CD14-positive monocyte (primary cell): ENCODE data around the gene HAUS5. TPM values are rescaled to one million over a fixed set of nuclear protein-coding genes. Genes with fewer than 3 reads are reported as not detected.
A peak's percentile ranks its signal among the peaks of the same experiment; 100 is the strongest.

Source experiments
- DNase-seq, 3 donors: peaks; one replicate each; pipeline ENCODE4 v3.0.0-alpha.2; 2011 to 2022
- H2AFZ ChIP-seq: 2 replicates; pipeline ENCODE4 v1.6.0; 2012; ENCODE audit warnings: mild to moderate bottlenecking, low read depth, low read length, inconsistent platforms; ENCODE audit not compliant: insufficient read depth, poor library complexity, severe bottlenecking
- H3K27ac ChIP-seq, 2 donors: 1 replicate in 1 of 2; 2 replicates in 1 of 2; pipeline ENCODE4 v1.5.1; 2012 to 2013; ENCODE audit warnings: low read length in 2 of 2, control low read depth in 1 of 2, inconsistent platforms in 1 of 2, low read depth in 1 of 2, mild to moderate bottlenecking in 1 of 2
- H3K27me3 ChIP-seq, 2 donors: one replicate each; pipeline versions ENCODE4 v1.6.0 to v1.6.1; 2011 to 2013; ENCODE audit warnings: low read length in 2 of 2; ENCODE audit not compliant: control insufficient read depth in 2 of 2, insufficient read depth in 2 of 2
- H3K36me3 ChIP-seq, 2 donors: replicated peaks in 1 of 2; 1 replicate in 1 of 2; 2 replicates in 1 of 2; pipeline versions ENCODE4 v1.5.1 to v1.6.1; 2012 to 2013; ENCODE audit warnings: low read length in 2 of 2, control low read depth in 1 of 2, inconsistent platforms in 1 of 2, mild to moderate bottlenecking in 1 of 2; ENCODE audit not compliant: insufficient read depth in 2 of 2, control insufficient read depth in 1 of 2
- H3K4me1 ChIP-seq, 2 donors: 1 replicate in 1 of 2; 2 replicates in 1 of 2; pipeline versions ENCODE4 v1.5.1 to v1.6.1; 2012 to 2013; ENCODE audit warnings: low read length in 2 of 2, control low read depth in 1 of 2, inconsistent platforms in 1 of 2, mild to moderate bottlenecking in 1 of 2, moderate library complexity in 1 of 2; ENCODE audit not compliant: insufficient read depth in 2 of 2, control insufficient read depth in 1 of 2
- H3K4me2 ChIP-seq: replicated peaks from 2 replicates; pipeline ENCODE3; 2012; ENCODE audit warnings: low read length, moderate library complexity, mild to moderate bottlenecking; ENCODE audit not compliant: poor library complexity, severe bottlenecking; ENCODE audit errors: extremely low read depth
- H3K4me3 ChIP-seq, 3 experiments: fragments of 200-600 bp in 1 of 3; sonication (generic) in 1 of 3; replicated peaks in 1 of 3; 1 replicate in 2 of 3; 2 replicates in 1 of 3; pipeline ENCODE4 v1.5.1; 2011 to 2013; ENCODE audit warnings: low read length in 3 of 3, mild to moderate bottlenecking in 3 of 3, control low read depth in 2 of 3, low read depth in 2 of 3, inconsistent platforms in 1 of 3, moderate library complexity in 1 of 3
- H3K79me2 ChIP-seq: 2 replicates; pipeline ENCODE4 v1.6.0; 2012; ENCODE audit warnings: mild to moderate bottlenecking, control low read depth, inconsistent platforms, low read length, moderate library complexity; ENCODE audit not compliant: insufficient read depth
- H3K9ac ChIP-seq: 2 replicates; pipeline ENCODE4 v1.6.0; 2017; ENCODE audit warnings: low read length, mild to moderate bottlenecking; ENCODE audit not compliant: insufficient read depth, poor library complexity, severe bottlenecking
- H3K9me3 ChIP-seq, 2 donors: replicated peaks in 1 of 2; 1 replicate in 1 of 2; 2 replicates in 1 of 2; pipeline versions ENCODE4 v1.5.1 to v1.6.1; 2012 to 2013; ENCODE audit warnings: low read length in 2 of 2, control low read depth in 1 of 2; ENCODE audit not compliant: control insufficient read depth in 1 of 2, insufficient read depth in 1 of 2
- H4K20me1 ChIP-seq: 2 replicates; pipeline ENCODE4 v1.6.0; 2012; ENCODE audit warnings: mild to moderate bottlenecking, low read length, control low read depth, moderate library complexity; ENCODE audit not compliant: insufficient read depth
- H3K27ac Mint-ChIP-seq, 7 donors: one replicate each; pipeline ENCODE4 v1.8.0; 2020; ENCODE audit warnings: mild to moderate bottlenecking in 7 of 7, mixed read lengths in 7 of 7, moderate library complexity in 6 of 7, inconsistent platforms in 2 of 7
- H3K27me3 Mint-ChIP-seq, 3 donors: one replicate each; pipeline ENCODE4 v1.8.0; 2021 to 2022; ENCODE audit warnings: low read depth in 3 of 3, mild to moderate bottlenecking in 3 of 3, mixed read lengths in 3 of 3, moderate library complexity in 3 of 3, inconsistent platforms in 1 of 3
- H3K36me3 Mint-ChIP-seq, 2 donors: one replicate each; pipeline ENCODE4 v1.8.0; 2020; ENCODE audit warnings: mixed read lengths in 2 of 2, inconsistent platforms in 1 of 2, mild to moderate bottlenecking in 1 of 2
- H3K4me1 Mint-ChIP-seq: one replicate; pipeline ENCODE4 v1.8.0; 2020; ENCODE audit warnings: mild to moderate bottlenecking, mixed read lengths
- H3K4me3 Mint-ChIP-seq, 2 donors: one replicate each; pipeline ENCODE4 v1.8.0; 2020; ENCODE audit warnings: mild to moderate bottlenecking in 2 of 2, mixed read lengths in 2 of 2, moderate library complexity in 1 of 2
- H3K9me3 Mint-ChIP-seq, 7 donors: one replicate each; pipeline ENCODE4 v1.8.0; 2020 to 2022; ENCODE audit warnings: mixed read lengths in 7 of 7, mild to moderate bottlenecking in 6 of 7, moderate library complexity in 6 of 7, inconsistent platforms in 2 of 7
- WGBS: methylation state at CpG from one replicate; pipeline ENCODE4 v1.1.5; 2013; ENCODE audit warnings: missing lambda C conversion rate; ENCODE audit not compliant: insufficient coverage; 5-methylcytosine and 5-hydroxymethylcytosine counted together
- intact Hi-C, 2 donors: fragments of 100-400 bp; cut with micrococcal nuclease; formaldehyde crosslinking; loops; one replicate each; pipeline versions ENCODE4 v1.15.0 to v1.15.1; 2023
- polyA plus RNA-seq, 3 donors: library from polyadenylated mRNA; depleted of rRNA in 1 of 3; unstranded in 2 of 3; stranded (reverse) in 1 of 3; fragments of 300-500 nt in 2 of 3; fragments of >200 nt in 1 of 3; fragmentation: Illumina TruSeq in 2 of 3; gene quantifications; 1 replicate in 2 of 3; 2 replicates in 1 of 3; pipeline ENCODE4 v1.2.3, GENCODE V29; 2012 to 2021
- TF ChIP-seq, protein P1 (sequence below): fragments of 200-600 bp; IDR thresholded peaks from one replicate; pipeline ENCODE4 v1.8.0; 2022; ENCODE audit warnings: antibody characterized with exemption, mild to moderate bottlenecking

The HAUS5 gene
- polyA plus RNA-seq, 3 donors: 0.94 to 6.3 (median 0.99) TPM

DNA sequence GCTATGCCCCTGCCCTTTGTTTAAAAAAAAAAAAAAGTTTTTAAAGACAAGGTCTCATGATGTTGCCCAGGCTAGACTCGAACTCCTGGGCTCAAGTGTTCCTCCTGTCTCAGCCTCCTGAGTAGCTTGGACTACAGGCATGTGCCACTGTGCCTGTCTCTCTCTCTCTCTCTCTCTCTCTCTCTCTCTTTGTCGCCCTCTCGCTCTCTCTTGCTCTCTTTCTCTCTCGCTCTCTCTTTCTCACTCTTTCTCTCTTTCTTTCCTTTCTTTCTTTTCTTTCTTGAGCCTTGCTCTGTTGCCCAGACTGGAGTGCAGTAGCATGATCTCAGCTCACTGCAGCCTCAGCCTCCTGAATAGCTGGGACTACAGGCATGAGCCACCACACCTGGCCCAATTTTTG lies 43.1 kb downstream of the HAUS5 start:
- TF ChIP-seq, protein P1, sequence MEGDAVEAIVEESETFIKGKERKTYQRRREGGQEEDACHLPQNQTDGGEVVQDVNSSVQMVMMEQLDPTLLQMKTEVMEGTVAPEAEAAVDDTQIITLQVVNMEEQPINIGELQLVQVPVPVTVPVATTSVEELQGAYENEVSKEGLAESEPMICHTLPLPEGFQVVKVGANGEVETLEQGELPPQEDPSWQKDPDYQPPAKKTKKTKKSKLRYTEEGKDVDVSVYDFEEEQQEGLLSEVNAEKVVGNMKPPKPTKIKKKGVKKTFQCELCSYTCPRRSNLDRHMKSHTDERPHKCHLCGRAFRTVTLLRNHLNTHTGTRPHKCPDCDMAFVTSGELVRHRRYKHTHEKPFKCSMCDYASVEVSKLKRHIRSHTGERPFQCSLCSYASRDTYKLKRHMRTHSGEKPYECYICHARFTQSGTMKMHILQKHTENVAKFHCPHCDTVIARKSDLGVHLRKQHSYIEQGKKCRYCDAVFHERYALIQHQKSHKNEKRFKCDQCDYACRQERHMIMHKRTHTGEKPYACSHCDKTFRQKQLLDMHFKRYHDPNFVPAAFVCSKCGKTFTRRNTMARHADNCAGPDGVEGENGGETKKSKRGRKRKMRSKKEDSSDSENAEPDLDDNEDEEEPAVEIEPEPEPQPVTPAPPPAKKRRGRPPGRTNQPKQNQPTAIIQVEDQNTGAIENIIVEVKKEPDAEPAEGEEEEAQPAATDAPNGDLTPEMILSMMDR: no peak
- no peak overlapping the region for H3K9ac ChIP-seq
- H2AFZ ChIP-seq: no peak overlapping the region
- WGBS: 100% methylated on average over 4 of the region's 4 CpGs
- no peaks in the 10 kb centered on the region for H3K9me3 ChIP-seq
- H3K27ac ChIP-seq: no peak overlapping the region
- H3K4me1 ChIP-seq: no peaks in the 10 kb centered on the region
- no peaks in the 10 kb centered on the region for H3K27me3 ChIP-seq
- Mint-ChIP-seq H3K4me3 (no peak overlapping the region), H3K36me3 (peaks cover 59 to 89% of the 10 kb centered on the region in 2 donors), H3K9me3 (no peaks in the 10 kb centered on the region), H3K27me3 (peaks cover 0 to 2% (median 0%) of the 10 kb centered on the region in 3 donors), H3K27ac (peak overlapping the region in 2 of 7 donors; percentile 2 to 36), H3K4me1 (peaks cover 6% of the 10 kb centered on the region)
- no peak for DNase-seq
- intact Hi-C loops: no loop called here
- H3K4me2 ChIP-seq: no peak overlapping the region
- peaks cover 49% of the 10 kb centered on the region for H4K20me1 ChIP-seq
- peaks cover 7% of the 10 kb centered on the region for H3K79me2 ChIP-seq
- no peak overlapping the region for H3K4me3 ChIP-seq
- peaks cover 73 to 83% of the 10 kb centered on the region in 2 donors for H3K36me3 ChIP-seq

DNA sequence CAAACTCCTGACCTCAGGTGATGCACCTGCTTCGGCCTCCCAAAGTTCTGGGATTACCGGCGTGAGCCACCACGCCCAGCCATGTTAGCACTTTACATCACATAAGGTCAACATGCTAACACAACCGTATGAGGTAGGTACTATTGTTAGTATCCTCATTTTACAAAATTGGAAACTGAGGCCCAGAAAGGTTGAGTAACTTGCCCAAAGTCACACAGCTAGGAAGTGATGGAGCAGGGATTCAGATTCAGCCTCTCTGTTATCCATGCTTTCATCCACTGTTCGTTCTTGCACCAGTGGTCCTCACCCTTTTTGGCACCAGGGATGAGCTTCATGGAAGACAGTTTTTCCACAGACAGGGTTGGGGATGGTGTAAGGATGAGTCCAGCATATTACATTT lies 44.2 kb downstream of the HAUS5 start:
- H3K9me3 Mint-ChIP-seq: peaks cover 0 to 1% (median 0%) of the 10 kb centered on the region in 7 donors
- WGBS: no CpG with 5 or more reads among the region's 6 CpGs
- Histone ChIP-seq H3K4me3 (no peak overlapping the region), H3K9ac (no peak overlapping the region), H2AFZ (no peak overlapping the region), H3K36me3 (peaks cover 71 to 81% of the 10 kb centered on the region in 2 donors), H3K79me2 (no peaks in the 10 kb centered on the region), H3K27ac (no peak overlapping the region), H3K27me3 (no peaks in the 10 kb centered on the region), H3K4me1 (no peaks in the 10 kb centered on the region), H3K4me2 (no peak overlapping the region), H3K9me3 (no peaks in the 10 kb centered on the region), H4K20me1 (peaks cover 45% of the 10 kb centered on the region)
- H3K4me3 Mint-ChIP-seq: no peak overlapping the region
- intact Hi-C loops: no loop called here
- H3K27me3 Mint-ChIP-seq: peaks cover 0 to 2% (median 0%) of the 10 kb centered on the region in 3 donors
- H3K4me1 Mint-ChIP-seq: no peaks in the 10 kb centered on the region
- H3K27ac Mint-ChIP-seq: no peak overlapping the region
- TF ChIP-seq, protein P1: no peak
- DNase-seq: no peak
- peaks cover 53 to 80% of the 10 kb centered on the region in 2 donors for H3K36me3 Mint-ChIP-seq
